WTC11 (cell line): Measurements from ENCODE around the gene ANKRD62.

Experiments used
- CREM ChIP-seq: sonication (generic); formaldehyde crosslinking; IDR thresholded peaks from 2 replicates; pipeline ENCODE4 v1.8.1; 2022; ENCODE audit warnings: mild to moderate bottlenecking, missing genetic modification reagents, moderate library complexity
- CTCF ChIP-seq: fragments of 200-600 bp; IDR thresholded peaks from 2 replicates; pipeline ENCODE4 v1.8.0; 2022; ENCODE audit warnings: antibody characterized with exemption
- ELF4 ChIP-seq: sonication (generic); formaldehyde crosslinking; IDR thresholded peaks from 2 replicates; pipeline ENCODE4 v1.8.1; 2022; ENCODE audit warnings: low read depth, mild to moderate bottlenecking, moderate library complexity, missing genetic modification reagents
- NFYB ChIP-seq: sonication (generic); formaldehyde crosslinking; conservative IDR thresholded peaks from 2 replicates; pipeline ENCODE4 v1.8.0; 2022; ENCODE audit warnings: low read depth, missing genetic modification reagents
- PRRX2 ChIP-seq: fragments of 250-450 bp; sonication (Bioruptor Pico); IDR thresholded peaks from 2 replicates; pipeline ENCODE4 v1.8.0; 2021; ENCODE audit warnings: mild to moderate bottlenecking
- SMAD3 ChIP-seq: sonication (generic); formaldehyde crosslinking; IDR thresholded peaks from 2 replicates; pipeline ENCODE4 v1.8.0; 2022; ENCODE audit warnings: missing genetic modification reagents, mild to moderate bottlenecking, borderline replicate concordance
- TEAD4 ChIP-seq: sonication (generic); formaldehyde crosslinking; IDR thresholded peaks from 2 replicates; pipeline ENCODE4 v1.8.0; 2022; ENCODE audit warnings: mild to moderate bottlenecking, missing genetic modification reagents
- TP53 ChIP-seq: sonication (generic); formaldehyde crosslinking; IDR thresholded peaks from 2 replicates; pipeline ENCODE4 v1.8.1; 2023; ENCODE audit warnings: mild to moderate bottlenecking, missing genetic modification reagents
- ZNF263 ChIP-seq: sonication (generic); formaldehyde crosslinking; IDR thresholded peaks from 2 replicates; pipeline ENCODE4 v1.8.1; 2022; ENCODE audit warnings: low read depth, mild to moderate bottlenecking, moderate library complexity, missing genetic modification reagents
- ZNF512 ChIP-seq: sonication (generic); formaldehyde crosslinking; IDR thresholded peaks from 2 replicates; pipeline ENCODE4 v1.8.1; 2022; ENCODE audit warnings: missing genetic modification reagents, borderline replicate concordance
- TF ChIP-seq, protein P1 (sequence below): sonication (generic); formaldehyde crosslinking; IDR thresholded peaks from 2 replicates; pipeline ENCODE4 v1.8.0; 2023; ENCODE audit warnings: mild to moderate bottlenecking, missing genetic modification reagents
- TF ChIP-seq, protein P2 (sequence below): sonication (generic); formaldehyde crosslinking; IDR thresholded peaks from 2 replicates; pipeline ENCODE4 v1.8.1; 2022; ENCODE audit warnings: low read depth, mild to moderate bottlenecking, moderate library complexity, missing genetic modification reagents, borderline replicate concordance
- TF ChIP-seq, protein P3 (sequence below): sonication (generic); formaldehyde crosslinking; IDR thresholded peaks from 2 replicates; pipeline ENCODE4 v1.8.1; 2023; ENCODE audit warnings: mild to moderate bottlenecking, missing genetic modification reagents, moderate library complexity

GRCh38 chr18:12059334-12060181, 34.1 kb upstream of the ANKRD62 start:
- no peak for TF ChIP-seq ELF4 (CRISPR knock-in tag)
- TF ChIP-seq ZNF512 (CRISPR knock-in tag) = no peak
- TF ChIP-seq CREM (CRISPR knock-in tag) = no peak
- no peak for TF ChIP-seq CTCF
- no peak for TF ChIP-seq TP53 (CRISPR knock-in tag)
- no peak for TF ChIP-seq NFYB
- TF ChIP-seq SMAD3 (CRISPR knock-in tag) = no peak
- no peak for TF ChIP-seq TEAD4 (CRISPR knock-in tag)
- TF ChIP-seq, protein P1, sequence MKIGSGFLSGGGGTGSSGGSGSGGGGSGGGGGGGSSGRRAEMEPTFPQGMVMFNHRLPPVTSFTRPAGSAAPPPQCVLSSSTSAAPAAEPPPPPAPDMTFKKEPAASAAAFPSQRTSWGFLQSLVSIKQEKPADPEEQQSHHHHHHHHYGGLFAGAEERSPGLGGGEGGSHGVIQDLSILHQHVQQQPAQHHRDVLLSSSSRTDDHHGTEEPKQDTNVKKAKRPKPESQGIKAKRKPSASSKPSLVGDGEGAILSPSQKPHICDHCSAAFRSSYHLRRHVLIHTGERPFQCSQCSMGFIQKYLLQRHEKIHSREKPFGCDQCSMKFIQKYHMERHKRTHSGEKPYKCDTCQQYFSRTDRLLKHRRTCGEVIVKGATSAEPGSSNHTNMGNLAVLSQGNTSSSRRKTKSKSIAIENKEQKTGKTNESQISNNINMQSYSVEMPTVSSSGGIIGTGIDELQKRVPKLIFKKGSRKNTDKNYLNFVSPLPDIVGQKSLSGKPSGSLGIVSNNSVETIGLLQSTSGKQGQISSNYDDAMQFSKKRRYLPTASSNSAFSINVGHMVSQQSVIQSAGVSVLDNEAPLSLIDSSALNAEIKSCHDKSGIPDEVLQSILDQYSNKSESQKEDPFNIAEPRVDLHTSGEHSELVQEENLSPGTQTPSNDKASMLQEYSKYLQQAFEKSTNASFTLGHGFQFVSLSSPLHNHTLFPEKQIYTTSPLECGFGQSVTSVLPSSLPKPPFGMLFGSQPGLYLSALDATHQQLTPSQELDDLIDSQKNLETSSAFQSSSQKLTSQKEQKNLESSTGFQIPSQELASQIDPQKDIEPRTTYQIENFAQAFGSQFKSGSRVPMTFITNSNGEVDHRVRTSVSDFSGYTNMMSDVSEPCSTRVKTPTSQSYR (CRISPR knock-in tag) = no peak
- no peak for TF ChIP-seq ZNF263 (CRISPR knock-in tag)
- TF ChIP-seq PRRX2 (CRISPR knock-in tag) = no peak
- TF ChIP-seq, protein P2, sequence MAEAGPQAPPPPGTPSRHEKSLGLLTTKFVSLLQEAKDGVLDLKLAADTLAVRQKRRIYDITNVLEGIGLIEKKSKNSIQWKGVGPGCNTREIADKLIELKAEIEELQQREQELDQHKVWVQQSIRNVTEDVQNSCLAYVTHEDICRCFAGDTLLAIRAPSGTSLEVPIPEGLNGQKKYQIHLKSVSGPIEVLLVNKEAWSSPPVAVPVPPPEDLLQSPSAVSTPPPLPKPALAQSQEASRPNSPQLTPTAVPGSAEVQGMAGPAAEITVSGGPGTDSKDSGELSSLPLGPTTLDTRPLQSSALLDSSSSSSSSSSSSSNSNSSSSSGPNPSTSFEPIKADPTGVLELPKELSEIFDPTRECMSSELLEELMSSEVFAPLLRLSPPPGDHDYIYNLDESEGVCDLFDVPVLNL (CRISPR knock-in tag) = no peak
- TF ChIP-seq, protein P3, sequence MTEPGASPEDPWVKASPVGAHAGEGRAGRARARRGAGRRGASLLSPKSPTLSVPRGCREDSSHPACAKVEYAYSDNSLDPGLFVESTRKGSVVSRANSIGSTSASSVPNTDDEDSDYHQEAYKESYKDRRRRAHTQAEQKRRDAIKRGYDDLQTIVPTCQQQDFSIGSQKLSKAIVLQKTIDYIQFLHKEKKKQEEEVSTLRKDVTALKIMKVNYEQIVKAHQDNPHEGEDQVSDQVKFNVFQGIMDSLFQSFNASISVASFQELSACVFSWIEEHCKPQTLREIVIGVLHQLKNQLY = no peak
